GM20431 (cell line): ENCODE results near the gene ZNF438.
"Not testable (repeated sequence)": the region's sequence is repeated elsewhere in the genome, so short reads cannot be mapped to it uniquely, and the experiment has no call there.

Experiments used
- in situ Hi-C: fragments of 300-500 bp; cut with MseI, MboI; formaldehyde crosslinking; loops from one replicate; pipeline ENCODE4 v1.15.0; 2020; ENCODE audit warnings: low sequenced_read_pairs; ENCODE audit not compliant: unreplicated experiment

ZNF438 gene

DNA sequence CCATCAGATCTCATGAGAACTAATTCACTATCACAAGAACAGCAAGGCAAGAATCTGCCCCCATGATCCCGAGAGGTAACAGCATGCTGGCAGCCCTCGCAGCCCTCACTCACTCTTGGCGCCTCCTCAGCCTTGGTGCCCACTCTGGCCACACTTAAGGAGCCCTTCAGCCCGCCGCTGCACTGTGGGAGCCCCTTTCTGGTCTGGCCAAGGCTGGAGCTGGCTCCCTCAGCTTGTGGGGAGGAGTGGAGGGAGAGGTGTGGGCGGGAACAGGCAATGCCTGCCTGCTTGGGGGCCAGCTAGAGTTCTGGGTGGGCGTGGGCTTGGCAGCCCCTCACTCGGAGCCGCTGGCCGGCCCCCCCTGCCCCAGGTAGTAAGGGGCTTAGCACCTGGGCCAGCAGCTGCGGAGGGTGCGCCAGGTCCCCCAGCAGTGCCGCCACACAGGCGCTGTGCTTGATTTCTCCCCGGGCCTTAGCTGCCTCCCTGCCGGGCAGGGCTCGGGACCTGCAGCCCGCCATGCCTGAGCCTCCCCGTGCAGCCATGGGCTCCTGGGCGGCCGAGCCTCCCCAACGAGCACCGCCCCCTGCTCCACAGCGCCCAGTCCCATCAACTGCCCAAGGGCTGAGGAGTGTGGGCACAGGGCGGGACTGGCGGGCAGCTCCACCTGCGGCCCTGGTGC, 24.0 kb upstream of the ZNF438 start:
- in situ Hi-C loops = no loop called here

GRCh38 chr10:31051703-31052102, 20.0 kb upstream of the ZNF438 start:
- in situ Hi-C loops = no loop called here

DNA sequence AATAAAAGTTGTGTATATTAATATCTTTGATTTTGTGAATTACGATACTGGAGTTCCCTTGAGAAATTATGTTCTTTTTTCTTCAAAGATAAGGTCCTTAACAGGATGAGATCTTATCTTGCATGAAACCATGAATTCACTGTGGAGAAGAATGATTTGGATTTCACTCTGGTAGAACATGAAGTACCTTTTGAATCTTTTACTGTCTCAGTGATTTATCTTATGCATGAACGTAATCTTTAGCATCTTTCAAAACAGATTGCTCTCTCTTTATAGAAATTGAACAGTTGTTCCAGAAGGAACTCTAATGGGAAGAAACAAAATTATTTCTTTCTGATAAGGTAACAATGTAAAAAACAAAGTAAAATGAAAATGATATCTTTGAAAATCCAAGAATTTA, 11.0 kb upstream of the ZNF438 start:
- in situ Hi-C loops = no loop called here

DNA sequence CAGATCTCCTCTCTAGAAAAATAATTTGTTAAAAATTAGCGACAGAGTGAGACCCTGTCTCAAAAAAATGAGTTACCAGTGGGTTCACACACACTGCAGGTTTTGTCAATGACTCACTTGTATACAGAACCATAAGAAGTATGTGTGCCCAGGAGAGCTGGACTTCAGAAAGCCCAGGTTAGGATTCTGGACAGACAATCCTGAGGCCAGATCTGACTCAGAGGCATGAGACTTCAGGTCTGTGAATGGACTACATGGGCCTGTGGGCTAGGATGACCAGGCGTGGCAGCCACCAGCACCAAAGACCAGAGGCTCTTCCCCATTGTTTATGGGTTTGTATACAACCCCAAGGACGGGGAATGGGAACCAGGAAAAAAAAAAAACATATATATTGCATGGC, 9.3 kb upstream of the ZNF438 start:
- in situ Hi-C loops = no loop called here

DNA sequence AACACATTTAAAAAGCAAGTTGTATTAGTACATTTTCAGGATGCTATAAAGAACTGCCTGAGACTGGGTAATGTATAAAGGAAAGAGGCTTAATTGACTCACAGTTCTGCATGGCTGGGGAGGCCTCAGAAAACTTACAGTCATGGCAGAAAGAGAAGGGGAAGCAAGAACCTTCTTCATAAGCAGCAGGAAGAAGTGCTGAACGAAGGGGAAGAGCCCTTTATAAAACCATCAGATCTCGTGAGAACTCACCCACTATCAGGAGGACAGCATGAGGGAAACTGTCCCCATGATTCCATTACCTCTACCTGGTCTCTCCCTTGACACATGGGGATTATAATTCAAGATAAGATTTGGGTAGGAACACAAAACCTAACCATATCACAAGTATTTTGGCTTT, 7.3 kb upstream of the ZNF438 start:
- in situ Hi-C loops = not testable (repeated sequence)

GRCh38 chr10:31037749-31038148, 6.1 kb upstream of the ZNF438 start:
- in situ Hi-C loops = no loop called here

- in situ Hi-C loops = no loop called here
Observed at GRCh38 chr10:31036209-31036608, 4.5 kb upstream of the ZNF438 start.

DNA sequence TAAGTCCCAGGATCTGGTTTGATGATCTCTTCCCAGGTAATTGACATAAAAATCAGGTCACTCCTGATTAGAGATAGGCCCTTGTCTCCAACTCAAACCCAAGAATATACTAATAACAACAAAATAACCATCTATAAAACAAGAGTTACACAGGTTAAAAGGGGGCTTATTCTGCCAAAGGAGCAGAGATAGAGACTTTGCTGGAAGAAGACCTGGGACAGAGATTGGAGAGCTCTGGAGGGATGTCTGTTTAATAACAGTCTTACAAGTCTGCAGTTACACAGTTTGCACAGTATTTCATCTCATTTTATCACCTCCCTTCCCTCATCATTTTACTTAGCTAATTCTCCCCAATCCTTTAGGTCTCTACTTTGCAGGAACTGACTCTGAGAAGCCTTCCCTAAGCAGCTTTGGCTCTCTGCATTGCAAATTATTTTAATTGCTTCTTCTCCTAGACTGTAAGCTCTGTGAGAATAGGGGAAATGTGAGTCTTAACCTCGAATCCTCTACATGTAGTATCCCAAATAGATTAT, 3.7 kb upstream of the ZNF438 start:
- in situ Hi-C loops = no loop called here

- in situ Hi-C loops = no loop called here
Observed at GRCh38 chr10:31034098-31034909, 2.6 kb upstream of the ZNF438 start.

GRCh38 chr10:31033147-31033546, 1.5 kb upstream of the ZNF438 start:
- in situ Hi-C loops = no loop called here

GRCh38 chr10:31032258-31033132, 830 bp upstream of the ZNF438 start:
- in situ Hi-C loops = no loop called here

- in situ Hi-C loops = no loop called here
Observed at GRCh38 chr10:31031205-31031557, 484 bp downstream of the ZNF438 start.

- in situ Hi-C loops = no loop called here
Observed at GRCh38 chr10:31030800-31031199, 865 bp downstream of the ZNF438 start.

- in situ Hi-C loops = no loop called here
Observed at GRCh38 chr10:31030260-31030659, 1.4 kb downstream of the ZNF438 start.

GRCh38 chr10:31028081-31028480, 3.6 kb downstream of the ZNF438 start:
- in situ Hi-C loops = no loop called here

DNA sequence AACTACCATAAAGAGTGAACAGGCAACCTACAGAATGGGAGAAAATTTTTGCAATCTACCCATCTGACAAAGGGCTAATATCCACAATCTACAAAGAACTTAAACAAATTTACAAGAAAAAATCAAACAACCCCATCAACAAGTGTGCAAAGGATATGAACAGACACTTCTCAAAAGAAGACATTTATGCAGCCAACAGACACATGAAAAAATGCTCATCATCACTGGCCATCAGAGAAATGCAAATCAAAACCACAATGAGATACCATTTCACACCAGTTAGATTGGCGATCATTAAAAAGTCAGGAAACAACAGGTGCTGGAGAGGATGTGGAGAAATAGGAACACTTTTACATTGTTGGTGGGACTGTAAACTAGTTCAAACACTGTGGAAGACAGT, 5.4 kb downstream of the ZNF438 start:
- in situ Hi-C loops = not testable (repeated sequence)

- in situ Hi-C loops = no loop called here
Observed at GRCh38 chr10:31025142-31025541, 6.5 kb downstream of the ZNF438 start.

DNA sequence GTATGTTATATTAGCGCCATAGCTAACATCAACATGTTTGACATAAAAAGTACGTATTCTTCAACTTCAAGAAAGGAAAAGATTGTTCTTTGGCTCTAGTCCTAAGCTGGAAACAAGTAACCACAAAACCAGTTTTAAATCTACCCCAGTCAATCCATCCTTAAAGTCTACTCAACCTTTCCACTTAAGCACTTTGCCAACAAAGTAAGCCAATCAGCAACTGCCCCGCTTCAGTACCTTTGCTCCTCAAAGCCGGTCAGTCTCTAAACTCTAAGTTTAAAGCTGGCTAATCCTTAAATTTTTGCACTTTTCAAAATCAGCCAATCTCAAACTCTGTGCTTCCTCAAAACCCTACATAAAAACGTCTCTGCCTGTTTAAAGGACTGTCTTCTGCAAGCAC, 8.1 kb downstream of the ZNF438 start:
- in situ Hi-C loops = no loop called here

GRCh38 chr10:31020209-31020608, 11.5 kb downstream of the ZNF438 start:
- in situ Hi-C loops = no loop called here

GRCh38 chr10:31018962-31019361, 12.7 kb downstream of the ZNF438 start:
- in situ Hi-C loops = no loop called here

- in situ Hi-C loops = no loop called here
Observed at GRCh38 chr10:31018356-31018750, 13.3 kb downstream of the ZNF438 start.
